IPS-18c (cell line): ENCODE data around the gene COX6B2.
"Not testable (repeated sequence)": the region's sequence is repeated elsewhere in the genome, so short reads cannot be mapped to it uniquely, and the experiment has no call there.

Experiments
- H3K4me3 ChIP-seq: 2 replicates; pipeline ENCODE4 v1.7.0; 2013; ENCODE audit warnings: low read depth, mild to moderate bottlenecking, low read length, moderate library complexity; ENCODE audit not compliant: insufficient read depth
- H3K9me3 ChIP-seq: one replicate; pipeline ENCODE4 v1.6.1; 2013; ENCODE audit warnings: mild to moderate bottlenecking, low read length, moderate library complexity; ENCODE audit not compliant: control insufficient read depth, insufficient read depth

Gene COX6B2, protein sequence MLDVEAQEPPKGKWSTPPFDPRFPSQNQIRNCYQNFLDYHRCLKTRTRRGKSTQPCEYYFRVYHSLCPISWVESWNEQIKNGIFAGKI

DNA sequence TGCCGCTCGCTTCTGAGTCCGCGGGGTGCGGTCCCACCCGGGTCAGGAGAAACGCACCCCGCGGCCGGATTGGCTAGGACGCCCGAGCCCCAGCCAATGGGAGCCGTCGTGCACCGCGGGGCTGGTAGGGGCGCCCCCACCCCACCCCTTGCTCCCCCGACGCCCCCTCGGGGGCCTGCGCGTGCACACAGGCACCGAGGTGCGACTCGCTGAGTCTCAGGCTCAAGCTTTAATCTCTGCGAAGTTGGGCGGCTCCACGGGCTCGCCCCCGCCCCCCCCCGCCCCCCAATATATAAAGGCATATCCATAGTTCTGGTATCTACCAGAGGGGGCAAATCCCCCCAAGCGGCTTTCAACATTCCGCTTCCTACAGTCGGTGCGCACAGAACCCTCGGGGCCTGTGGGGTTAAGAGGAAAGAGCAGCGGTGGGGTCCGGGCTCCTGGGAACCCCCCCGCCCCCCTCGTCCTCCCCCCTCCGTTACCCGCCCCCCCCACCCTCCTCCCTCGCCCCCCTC is at the start of gene COX6B2:
TSS of gene COX6B2 (minus strand) at position 22 of the 515 bp plus-strand sequence. CDS start 198 bp downstream, outside the sequence.
- peak within 1 kb of the TSS; percentile 69 for H3K4me3 ChIP-seq
- no peaks in the 10 kb centered on the region for H3K9me3 ChIP-seq

- no peak overlapping the region for H3K4me3 ChIP-seq
- peaks cover 2% of the 10 kb centered on the region for H3K9me3 ChIP-seq
Observed at GRCh38 chr19:55402509-55402908, 48.0 kb upstream of the COX6B2 start.

DNA sequence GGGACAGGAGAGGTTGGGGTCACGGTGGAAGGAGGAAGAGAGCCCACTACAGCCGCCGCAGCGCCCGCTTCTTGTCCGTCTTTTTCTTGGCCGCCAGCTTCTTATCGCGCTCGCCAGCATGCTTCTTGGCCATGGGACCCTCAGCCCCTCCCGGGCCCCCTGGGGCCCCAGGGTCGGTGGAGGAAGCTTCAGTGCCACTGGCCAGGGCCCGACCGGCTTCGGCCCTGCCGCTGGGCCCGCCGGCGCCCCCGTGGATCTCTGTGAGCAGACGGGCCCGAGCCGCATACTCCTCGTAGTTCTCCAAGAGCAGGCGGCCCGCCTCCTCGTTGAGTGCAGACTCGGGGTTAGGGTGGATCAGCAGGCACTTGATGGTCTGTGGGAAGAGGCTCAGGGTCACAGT is 46.9 kb upstream of the COX6B2 start:
- not testable (repeated sequence) for H3K4me3 ChIP-seq, H3K9me3 ChIP-seq

- Histone ChIP-seq H3K4me3 (no peak overlapping the region), H3K9me3 (peaks cover 2% of the 10 kb centered on the region)
Observed at GRCh38 chr19:55400281-55401087, 46.0 kb upstream of the COX6B2 start.

DNA sequence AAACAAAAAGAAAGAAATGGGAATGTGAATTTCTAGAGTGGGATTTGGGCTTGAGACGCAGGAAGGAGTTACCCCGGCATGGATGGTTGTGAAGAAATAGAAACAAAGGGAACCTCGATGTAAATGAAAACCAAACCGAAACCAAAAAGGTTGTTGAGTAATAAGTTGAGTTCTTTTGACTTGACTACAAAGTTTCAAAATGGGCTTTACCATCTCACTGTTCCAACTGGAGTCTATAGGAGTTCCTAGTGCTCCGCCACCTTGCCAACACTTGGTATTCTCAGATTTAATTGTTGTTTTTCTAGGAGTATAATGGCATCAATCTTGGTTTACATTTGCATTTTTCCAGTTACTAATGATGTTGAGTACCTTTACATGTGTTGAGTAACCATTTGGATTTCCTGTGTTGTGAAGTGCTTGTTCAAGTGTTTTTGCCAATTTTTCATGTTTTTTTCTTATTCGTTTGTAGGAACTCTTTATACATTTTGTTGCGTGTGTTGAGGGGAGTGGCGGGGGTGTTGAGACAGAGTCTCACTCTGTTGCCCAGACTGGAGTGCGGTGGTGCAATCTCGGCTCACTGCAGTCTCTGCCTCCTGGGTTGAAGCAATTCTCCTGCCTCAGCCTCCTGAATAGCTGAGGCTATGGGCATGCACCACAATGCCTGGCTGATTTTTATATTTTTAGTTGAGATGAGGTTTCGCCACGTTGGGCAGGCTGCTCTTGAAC is 43.8 kb upstream of the COX6B2 start:
- peaks cover under 1% of the 10 kb centered on the region for H3K9me3 ChIP-seq
- H3K4me3 ChIP-seq = no peak overlapping the region

DNA sequence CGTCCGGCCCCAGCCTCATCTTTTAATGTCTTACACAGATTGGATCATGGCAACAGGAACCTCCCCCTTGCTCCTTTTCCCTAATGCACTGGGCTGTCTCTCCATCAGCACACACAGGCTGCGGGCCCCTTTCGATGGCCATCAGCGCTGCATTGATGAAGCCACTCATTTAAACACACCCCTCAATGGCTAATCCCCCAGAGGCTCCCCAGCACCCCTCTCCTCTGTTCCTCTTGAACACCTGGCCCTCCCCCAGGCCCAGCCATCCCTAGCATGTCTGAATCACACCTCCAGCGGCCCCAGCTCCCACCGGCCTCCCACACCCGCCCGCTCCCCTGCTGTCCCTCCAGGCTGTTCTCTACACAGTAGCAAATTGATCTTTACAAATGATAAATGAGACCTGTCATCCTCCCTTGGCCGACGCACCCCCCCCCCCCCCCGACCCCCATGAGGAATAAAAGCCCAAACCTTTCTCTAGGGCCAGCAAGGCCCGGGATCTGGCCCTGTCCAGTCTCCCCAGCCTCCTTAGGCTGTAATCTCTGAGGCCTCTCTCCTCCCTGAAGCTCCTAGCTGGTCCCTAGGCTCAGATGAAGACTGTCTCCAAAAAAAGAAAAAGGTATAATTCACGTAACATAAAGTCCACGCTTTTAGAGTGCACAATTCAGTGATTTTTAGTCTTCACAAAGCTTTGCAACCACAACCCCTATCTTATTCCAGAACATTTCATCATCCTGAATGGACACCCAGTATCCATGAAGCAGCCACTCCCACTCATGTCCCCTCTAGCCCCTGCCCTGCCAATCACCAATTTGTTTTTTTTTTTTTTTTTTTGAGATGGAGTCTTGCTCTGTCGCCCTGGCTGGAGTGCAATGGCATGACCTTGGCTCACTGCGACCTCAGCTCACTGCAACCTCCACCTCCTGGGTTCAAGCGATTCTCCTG is 38.6 kb upstream of the COX6B2 start:
- H3K4me3 ChIP-seq = no peak overlapping the region
- no peaks in the 10 kb centered on the region for H3K9me3 ChIP-seq

- Histone ChIP-seq H3K4me3 (no peak overlapping the region), H3K9me3 (no peaks in the 10 kb centered on the region)
Observed at GRCh38 chr19:55391702-55392615, 37.4 kb upstream of the COX6B2 start.

GRCh38 chr19:55391191-55391670 is 36.7 kb upstream of the COX6B2 start:
- Histone ChIP-seq H3K4me3 (no peak overlapping the region), H3K9me3 (no peaks in the 10 kb centered on the region)

DNA sequence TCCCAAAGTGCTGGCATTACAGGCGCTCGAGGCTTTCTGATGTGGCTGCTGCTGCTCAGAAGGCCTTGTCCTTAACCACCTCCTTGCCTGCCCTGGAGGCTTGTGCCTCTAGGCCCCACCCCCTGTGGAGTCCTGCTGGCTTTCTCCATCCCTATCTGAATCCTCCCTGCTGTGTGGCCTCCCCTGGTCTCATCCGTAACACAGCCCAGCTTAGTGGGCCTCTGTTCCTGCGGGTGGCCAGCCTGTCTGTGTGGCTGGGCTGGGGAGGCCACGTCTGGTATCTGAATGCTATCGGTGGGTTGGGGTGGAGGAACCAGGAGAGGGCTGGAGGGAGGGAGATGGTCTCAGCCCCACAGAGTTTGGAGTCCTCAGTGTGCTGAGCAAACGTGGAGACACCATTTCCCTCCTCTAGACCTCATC is 36.0 kb upstream of the COX6B2 start:
- no peaks in the 10 kb centered on the region for H3K9me3 ChIP-seq
- H3K4me3 ChIP-seq = no peak overlapping the region

- peak overlapping the region; percentile 4; the same call in 1 of the 2 replicates for H3K4me3 ChIP-seq
Observed at GRCh38 chr19:55389386-55390317, 35.1 kb upstream of the COX6B2 start.

DNA sequence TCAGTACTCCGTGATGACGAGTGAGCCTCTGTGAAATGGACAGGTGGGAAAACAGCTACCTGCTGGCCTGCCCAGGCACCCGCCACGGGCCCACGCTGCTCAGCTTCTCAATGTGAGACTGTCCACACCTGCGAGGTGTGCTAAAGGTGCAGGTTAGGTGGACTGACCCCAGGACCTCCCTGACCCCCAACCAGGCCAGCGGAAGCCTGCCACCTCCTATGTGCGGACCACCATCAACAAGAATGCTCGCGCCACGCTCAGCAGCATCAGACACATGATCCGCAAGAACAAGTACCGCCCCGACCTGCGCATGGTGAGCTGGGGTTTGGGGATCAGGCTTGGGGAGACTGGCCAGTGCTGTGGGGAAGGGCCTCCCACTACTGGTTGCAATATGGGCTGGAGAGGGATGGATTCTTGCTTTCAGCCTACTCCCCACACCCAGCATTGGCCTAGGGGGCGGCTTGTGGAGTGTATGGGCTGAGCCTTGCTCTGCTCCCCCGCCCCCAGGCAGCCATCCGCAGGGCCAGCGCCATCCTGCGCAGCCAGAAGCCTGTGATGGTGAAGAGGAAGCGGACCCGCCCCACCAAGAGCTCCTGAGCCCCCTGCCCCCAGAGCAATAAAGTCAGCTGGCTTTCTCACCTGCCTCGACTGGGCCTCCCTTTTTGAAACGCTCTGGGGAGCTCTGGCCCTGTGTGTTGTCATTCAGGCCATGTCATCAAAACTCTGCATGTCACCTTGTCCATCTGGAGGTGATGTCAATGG is 33.4 kb upstream of the COX6B2 start:
- Histone ChIP-seq H3K4me3 (peak overlapping the region; percentile 88), H3K9me3 (no peaks in the 10 kb centered on the region)

More at GRCh38 chr19:55389386-55390317, 35.1 kb upstream of the COX6B2 start:
- no peaks in the 10 kb centered on the region for H3K9me3 ChIP-seq

DNA sequence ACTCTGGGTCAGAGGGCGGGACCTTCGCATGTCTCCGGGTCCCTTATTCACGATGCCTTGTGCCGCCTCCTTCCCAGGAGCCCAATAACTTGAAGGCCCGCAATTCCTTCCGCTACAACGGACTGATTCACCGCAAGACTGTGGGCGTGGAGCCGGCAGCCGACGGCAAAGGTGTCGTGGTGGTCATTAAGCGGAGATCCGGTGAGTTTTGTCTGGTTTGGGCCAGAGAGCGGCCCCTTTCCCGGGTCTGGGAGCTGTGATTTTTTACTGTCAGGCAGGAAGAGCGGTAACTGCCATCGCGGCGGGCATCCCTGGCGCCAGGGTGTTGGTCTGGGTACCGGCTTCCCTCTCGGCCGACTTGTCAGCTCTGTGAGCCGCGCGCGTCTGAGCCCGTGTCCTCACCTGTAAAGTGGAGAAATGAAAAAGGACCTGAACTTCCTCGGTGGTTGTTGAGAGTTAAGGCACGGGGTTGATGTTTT is 32.0 kb upstream of the COX6B2 start:
- Histone ChIP-seq H3K9me3 (no peaks in the 10 kb centered on the region), H3K4me3 (peak overlapping the region; percentile 88)

- H3K9me3 ChIP-seq = no peaks in the 10 kb centered on the region
- peak within 1 kb of the TSS; percentile 88 for H3K4me3 ChIP-seq
Observed at GRCh38 chr19:55385724-55386492, 31.4 kb upstream of the COX6B2 start, which contains the start of gene RPL28. Gene RPL28, plus strand, starts transcription at chr19:55385932. Its CDS starts 426 bp downstream, at chr19:55386358.
